ENCODE measurements around the gene PRDM8. TPM values are rescaled to one million over a fixed set of nuclear protein-coding genes. Genes with fewer than 3 reads are reported as not detected.
"Not testable (repeated sequence)": the region's sequence is repeated elsewhere in the genome, so short reads cannot be mapped to it uniquely, and the experiment has no call there.

The PRDM8 gene
- total RNA-seq, 1 experiment from 2014 or later: 5.3 TPM

DNA sequence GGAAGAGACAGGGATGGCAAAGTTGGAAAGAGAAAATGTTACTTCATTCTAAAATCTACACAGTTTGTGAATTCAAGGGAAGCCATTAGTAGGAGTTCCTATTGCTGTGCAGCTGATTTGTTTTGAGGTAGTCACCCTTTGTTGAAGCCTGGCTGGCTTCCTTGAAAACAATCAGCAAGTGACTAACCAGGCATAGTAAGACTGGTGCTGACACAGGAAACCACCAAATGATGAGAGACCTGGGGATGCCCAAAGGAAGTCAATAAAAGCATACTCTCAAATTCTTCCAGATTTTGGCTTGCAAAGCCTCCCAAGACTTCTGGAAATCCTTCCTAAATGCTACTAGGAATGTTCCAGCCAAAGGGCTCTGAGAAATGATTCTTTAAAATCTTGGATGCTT lies 23.9 kb upstream of the PRDM8 start:
- peak; percentile 92 for ATAC-seq
- ChIA-PET CTCF (no interaction called here), POLR2A (no interaction called here)
- no TSS peak for BruUV-seq (replicated peaks)
- Histone ChIP-seq H3K9me3 (ENCODE audit: control insufficient read depth, insufficient read depth, low read depth, low read length) (peaks cover 2% of the 10 kb centered on the region; the same call in 1 of the 2 replicates), H3K27me3 (ENCODE audit: control insufficient read depth, insufficient read depth, low read length) (no peaks in the 10 kb centered on the region), H3K4me3 (ENCODE audit: low read depth in 2 of 2, low read length in 2 of 2) (no peak overlapping the region), H3K27ac (ENCODE audit: low read length) (no peak overlapping the region), H3K36me3 (ENCODE audit: control insufficient read depth, insufficient read depth, low read length) (no peaks in the 10 kb centered on the region), H3K4me1 (ENCODE audit: control insufficient read depth, insufficient read depth, low read length) (no peaks in the 10 kb centered on the region)
- intact Hi-C loops (cut with micrococcal nuclease; ENCODE audit: unreplicated experiment) (no loop called here), in situ Hi-C loops (cut with HindIII; ENCODE audit: low pct_unique_long_range_greater_than_20kb, low sequenced_read_pairs) (no loop called here)
- TF ChIP-seq POLR2AphosphoS5 (IDR thresholded peaks at IDR 0.05; ENCODE audit: low read depth, low read length) (no peak), REST (IDR thresholded peaks at IDR 0.05; ENCODE audit: insufficient read depth in 1 of 2, low read depth in 2 of 2, low read length in 1 of 2) (no peak), CTCF (IDR thresholded peaks at IDR 0.05) (no peak), SIN3A (IDR thresholded peaks at IDR 0.05; ENCODE audit: borderline replicate concordance, insufficient read depth, low read depth, low read length) (no peak), TCF7L2 (IDR thresholded peaks at IDR 0.05; ENCODE audit: low read depth, low read length) (no peak)
- no peak for DNase-seq (ENCODE audit: low read depth, low spot score)

GRCh38 chr4:80173841-80174240 lies 23.5 kb upstream of the PRDM8 start:
- POLR2A ChIA-PET: no interaction called here
- ATAC-seq (0 out of 2 replicates have a peak, but pooled peaks have one; percentile 48), DNase-seq (ENCODE audit: low read depth, low spot score) (no peak)
- in situ Hi-C loops (cut with HindIII; ENCODE audit: low pct_unique_long_range_greater_than_20kb, low sequenced_read_pairs) (no loop called here), intact Hi-C loops (cut with micrococcal nuclease; ENCODE audit: unreplicated experiment) (no loop called here)
- TF ChIP-seq REST (IDR thresholded peaks at IDR 0.05; ENCODE audit: insufficient read depth in 1 of 2, low read depth in 2 of 2, low read length in 1 of 2): no peak
- no peak for TF ChIP-seq SIN3A (IDR thresholded peaks at IDR 0.05; ENCODE audit: borderline replicate concordance, insufficient read depth, low read depth, low read length)
- TF ChIP-seq CTCF (IDR thresholded peaks at IDR 0.05): no peak
- TF ChIP-seq POLR2AphosphoS5 (IDR thresholded peaks at IDR 0.05; ENCODE audit: low read depth, low read length): no peak
- no peak for TF ChIP-seq TCF7L2 (IDR thresholded peaks at IDR 0.05; ENCODE audit: low read depth, low read length)
- no peaks in the 10 kb centered on the region for H3K27me3 ChIP-seq (ENCODE audit: control insufficient read depth, insufficient read depth, low read length)
- H3K27ac ChIP-seq (ENCODE audit: low read length): no peak overlapping the region
- no peaks in the 10 kb centered on the region for H3K4me1 ChIP-seq (ENCODE audit: control insufficient read depth, insufficient read depth, low read length)
- H3K9me3 ChIP-seq (ENCODE audit: control insufficient read depth, insufficient read depth, low read depth, low read length): peaks cover 3% of the 10 kb centered on the region; the same call in 1 of the 2 replicates
- no peak overlapping the region for H3K4me3 ChIP-seq (ENCODE audit: low read depth in 2 of 2, low read length in 2 of 2)
- CTCF ChIA-PET: no interaction called here
- H3K36me3 ChIP-seq (ENCODE audit: control insufficient read depth, insufficient read depth, low read length): no peaks in the 10 kb centered on the region
- BruUV-seq (replicated peaks): no TSS peak

GRCh38 chr4:80177793-80178192 lies 19.5 kb upstream of the PRDM8 start:
- POLR2A ChIA-PET: interaction anchor here (0.6 kb wide), 1 partner anchor 10 kb away, joined by 3 read pairs; no protein-coding TSS in a partner anchor
- ATAC-seq; H3K27me3 ChIP-seq (ENCODE audit: control insufficient read depth, insufficient read depth, low read length); in situ Hi-C loops (cut with HindIII; ENCODE audit: low pct_unique_long_range_greater_than_20kb, low sequenced_read_pairs); intact Hi-C loops (cut with micrococcal nuclease; ENCODE audit: unreplicated experiment); DNase-seq (ENCODE audit: low read depth, low spot score); H3K4me3 ChIP-seq (ENCODE audit: low read depth in 2 of 2, low read length in 2 of 2); H3K4me1 ChIP-seq (ENCODE audit: control insufficient read depth, insufficient read depth, low read length); H3K36me3 ChIP-seq (ENCODE audit: control insufficient read depth, insufficient read depth, low read length); H3K27ac ChIP-seq (ENCODE audit: low read length); CTCF ChIA-PET; BruUV-seq (replicated peaks): not testable (repeated sequence)
- peaks cover 12% of the 10 kb centered on the region; the same call in 1 of the 2 replicates for H3K9me3 ChIP-seq (ENCODE audit: control insufficient read depth, insufficient read depth, low read depth, low read length)
